ENCODE data around the gene EVI2A.

DNA sequence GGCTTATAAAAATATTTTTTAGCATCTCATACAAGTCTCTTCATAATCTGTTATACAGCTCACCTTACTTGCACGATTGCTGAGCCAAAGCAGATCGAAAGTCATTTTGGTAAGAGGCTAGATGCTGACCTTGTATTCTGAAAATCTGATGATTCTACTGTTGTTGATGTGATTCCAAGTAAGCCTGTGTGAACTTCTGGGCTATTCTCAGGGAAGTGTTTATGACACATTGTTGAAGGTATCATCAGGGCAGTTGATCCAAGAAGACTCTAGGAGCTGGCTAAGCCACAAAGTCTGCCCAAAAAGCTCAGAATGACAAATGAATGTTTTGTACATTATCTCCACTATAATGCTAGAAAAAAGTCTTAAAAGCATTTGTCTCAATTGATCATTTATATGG lies 40.4 kb downstream of the EVI2A start:
- no peak for TF ChIP-seq EZH2phosphoT487 (conservative IDR thresholded peaks at IDR 0.05; ENCODE audit: low read length)
- TF ChIP-seq, protein P1, sequence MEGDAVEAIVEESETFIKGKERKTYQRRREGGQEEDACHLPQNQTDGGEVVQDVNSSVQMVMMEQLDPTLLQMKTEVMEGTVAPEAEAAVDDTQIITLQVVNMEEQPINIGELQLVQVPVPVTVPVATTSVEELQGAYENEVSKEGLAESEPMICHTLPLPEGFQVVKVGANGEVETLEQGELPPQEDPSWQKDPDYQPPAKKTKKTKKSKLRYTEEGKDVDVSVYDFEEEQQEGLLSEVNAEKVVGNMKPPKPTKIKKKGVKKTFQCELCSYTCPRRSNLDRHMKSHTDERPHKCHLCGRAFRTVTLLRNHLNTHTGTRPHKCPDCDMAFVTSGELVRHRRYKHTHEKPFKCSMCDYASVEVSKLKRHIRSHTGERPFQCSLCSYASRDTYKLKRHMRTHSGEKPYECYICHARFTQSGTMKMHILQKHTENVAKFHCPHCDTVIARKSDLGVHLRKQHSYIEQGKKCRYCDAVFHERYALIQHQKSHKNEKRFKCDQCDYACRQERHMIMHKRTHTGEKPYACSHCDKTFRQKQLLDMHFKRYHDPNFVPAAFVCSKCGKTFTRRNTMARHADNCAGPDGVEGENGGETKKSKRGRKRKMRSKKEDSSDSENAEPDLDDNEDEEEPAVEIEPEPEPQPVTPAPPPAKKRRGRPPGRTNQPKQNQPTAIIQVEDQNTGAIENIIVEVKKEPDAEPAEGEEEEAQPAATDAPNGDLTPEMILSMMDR (IDR thresholded peaks at IDR 0.05; ENCODE audit: insufficient read depth, low read length, poor library complexity, severe bottlenecking) = no peak

Data from SU-DHL-6 (cell line).